CD8-positive, alpha-beta memory T cell (primary cell): ENCODE data around the gene RUNDC1. TPM values are rescaled to one million over a fixed set of nuclear protein-coding genes. Genes with fewer than 3 reads are reported as not detected.

Experiments
- CTCF ChIA-PET: fragments of 350-600 bp; sonication (Branson Sonifier 250); formaldehyde crosslinking; loops from one replicate; lab custom pipeline; 2021; ENCODE audit warnings: antibody characterized with exemption; lab: Charles Lee
- POLR2A ChIA-PET: fragments of 350-600 bp; sonication (Branson Sonifier 250); formaldehyde crosslinking; loops from one replicate; lab custom pipeline; 2021; ENCODE audit warnings: antibody characterized with exemption; lab: Charles Lee
- DNase-seq, 5 donors: peaks; one replicate each; pipeline versions ENCODE4 v3.0.0 to v3.0.0-alpha.2; 2020 to 2022; ENCODE audit warnings: mixed read lengths in 1 of 5
- H3K27ac ChIP-seq: one replicate; pipeline ENCODE4 v1.7.0; 2013; ENCODE audit warnings: low read depth, mild to moderate bottlenecking, low read length, moderate library complexity
- H3K27me3 ChIP-seq: 2 replicates; pipeline ENCODE4 v1.7.0; 2013; ENCODE audit warnings: low read length, mild to moderate bottlenecking; ENCODE audit not compliant: insufficient read depth, poor library complexity, severe bottlenecking
- H3K36me3 ChIP-seq: 2 replicates; pipeline ENCODE4 v1.7.0; 2013; ENCODE audit warnings: mild to moderate bottlenecking, low read length, moderate library complexity; ENCODE audit not compliant: insufficient read depth
- H3K4me1 ChIP-seq: 2 replicates; pipeline ENCODE4 v1.7.0; 2013; ENCODE audit warnings: mild to moderate bottlenecking, low read length, moderate library complexity; ENCODE audit not compliant: insufficient read depth
- H3K4me3 ChIP-seq: 2 replicates; pipeline ENCODE4 v1.7.0; 2013; ENCODE audit warnings: mild to moderate bottlenecking, low read length
- H3K9me3 ChIP-seq: 2 replicates; pipeline ENCODE4 v1.7.0; 2013; ENCODE audit warnings: mild to moderate bottlenecking, low read length
- H3K27ac Mint-ChIP-seq, 8 donors: one replicate each; pipeline ENCODE4 v1.8.0; 2020 to 2021; ENCODE audit warnings: mixed read lengths in 8 of 8, mild to moderate bottlenecking in 6 of 8, inconsistent platforms in 3 of 8, moderate library complexity in 3 of 8
- H3K27me3 Mint-ChIP-seq, 2 donors: one replicate each; pipeline ENCODE4 v1.8.0; 2020 to 2021; ENCODE audit warnings: mixed read lengths in 2 of 2, mild to moderate bottlenecking in 1 of 2, moderate library complexity in 1 of 2
- H3K36me3 Mint-ChIP-seq, 3 donors: one replicate each; pipeline ENCODE4 v1.8.0; 2020 to 2021; ENCODE audit warnings: mixed read lengths in 3 of 3, inconsistent platforms in 1 of 3, mild to moderate bottlenecking in 1 of 3
- H3K4me1 Mint-ChIP-seq, 3 donors: one replicate each; pipeline ENCODE4 v1.8.0; 2020 to 2021; ENCODE audit warnings: mixed read lengths in 3 of 3, inconsistent platforms in 1 of 3, mild to moderate bottlenecking in 1 of 3
- H3K4me3 Mint-ChIP-seq, 7 donors: one replicate each; pipeline ENCODE4 v1.8.0; 2020 to 2021; ENCODE audit warnings: mixed read lengths in 7 of 7, mild to moderate bottlenecking in 6 of 7, moderate library complexity in 4 of 7, inconsistent platforms in 2 of 7
- H3K9me3 Mint-ChIP-seq, 5 donors: one replicate each; pipeline ENCODE4 v1.8.0; 2020 to 2022; ENCODE audit warnings: mixed read lengths in 5 of 5, mild to moderate bottlenecking in 3 of 5, moderate library complexity in 2 of 5, inconsistent platforms in 1 of 5
- polyA plus RNA-seq: library from polyadenylated mRNA; unstranded; fragments of 300-500 nt; fragmentation: Illumina TruSeq; gene quantifications from one replicate; pipeline ENCODE4 v1.2.3, GENCODE V29; 2021
- total RNA-seq, 2 experiments: library from RNA; stranded (reverse); gene quantifications; one replicate each; pipeline ENCODE4 v1.2.3, GENCODE V29; 2021

RUNDC1 gene
- total and polyA plus RNA-seq, 3 experiments from 2014 or later, result 12.8 to 22.4 (median 13.1) TPM

DNA sequence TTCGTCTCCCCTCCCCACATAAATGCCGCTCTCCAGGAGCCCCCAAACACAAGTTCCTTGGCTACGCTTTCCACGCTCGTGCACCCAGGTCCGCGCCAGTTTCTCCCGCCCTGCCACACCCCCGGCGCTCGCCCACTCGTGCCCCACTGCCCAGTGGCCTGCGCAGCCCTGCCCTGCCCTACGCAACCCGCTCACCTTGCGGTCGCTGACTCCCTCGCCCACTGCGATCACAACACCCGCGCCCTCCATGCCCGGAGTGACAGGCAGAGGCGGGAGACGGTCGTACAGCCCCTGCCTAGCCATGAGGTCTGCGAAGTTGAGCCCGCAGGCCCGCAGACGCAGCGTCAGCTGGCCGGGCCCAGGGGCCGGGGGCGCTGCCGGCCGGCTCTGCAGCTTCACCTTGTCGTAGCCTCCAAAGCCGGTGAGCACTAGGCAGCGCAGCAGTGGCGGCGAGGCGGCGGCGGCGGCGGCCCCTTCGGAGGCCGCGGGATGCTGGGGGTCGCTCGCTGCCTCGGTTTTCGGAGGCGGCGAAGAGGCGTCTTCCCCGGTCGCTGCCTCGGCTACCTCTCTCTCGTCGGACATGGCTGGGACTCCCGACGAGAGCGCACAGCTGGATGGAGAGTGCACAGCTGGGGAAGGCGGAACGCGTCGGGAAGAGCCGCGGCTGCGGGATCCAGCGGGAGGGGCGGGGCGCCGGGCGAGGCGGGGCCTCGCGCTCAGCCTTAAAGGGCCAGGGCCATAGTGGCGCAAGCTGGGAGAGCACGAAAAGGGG lies 41.6 kb downstream of the RUNDC1 start, which contains the start of gene VAT1:
TSS of gene VAT1 (minus strand) at position 645 of the 772 bp plus-strand sequence. CDS start at position 582, 63 bp downstream.
- H3K27me3 ChIP-seq, result no peaks in the 10 kb centered on the region
- Mint-ChIP-seq H3K36me3 (peaks cover 0 to 3% (median 0%) of the 10 kb centered on the region in 3 donors), H3K4me1 (peaks cover 21 to 52% (median 45%) of the 10 kb centered on the region in 3 donors), H3K27me3 (no peaks in the 10 kb centered on the region), H3K4me3 (peak within 1 kb of the TSS; percentile 87 to 95 (median 90)), H3K27ac (peak within 1 kb of the TSS; percentile 27 to 88 (median 81)), H3K9me3 (no peaks in the 10 kb centered on the region)
- H3K4me3 ChIP-seq, result peak within 1 kb of the TSS; percentile 73
- no peaks in the 10 kb centered on the region for H3K36me3 ChIP-seq
- H3K27ac ChIP-seq, result peak within 1 kb of the TSS; percentile 47
- H3K9me3 ChIP-seq, result no peaks in the 10 kb centered on the region
- DNase-seq, result peak; percentile 35 to 72 (median 59)
- H3K4me1 ChIP-seq, result peaks cover 23% of the 10 kb centered on the region
- CTCF ChIA-PET, result interaction anchor here (0.8 to 1.6 kb wide), 5 partner anchors 15 to 462 kb away, joined by 3 to 4 read pairs (median 3); partner anchors contain the start of genes BECN1, DHX8 and IFI35
- POLR2A ChIA-PET, result interaction anchor here (0.7 to 1.0 kb wide), 3 partner anchors 24 to 150 kb away, joined by 4 to 6 read pairs (median 5); partner anchors contain the start of genes NBR1 and RPL27

DNA sequence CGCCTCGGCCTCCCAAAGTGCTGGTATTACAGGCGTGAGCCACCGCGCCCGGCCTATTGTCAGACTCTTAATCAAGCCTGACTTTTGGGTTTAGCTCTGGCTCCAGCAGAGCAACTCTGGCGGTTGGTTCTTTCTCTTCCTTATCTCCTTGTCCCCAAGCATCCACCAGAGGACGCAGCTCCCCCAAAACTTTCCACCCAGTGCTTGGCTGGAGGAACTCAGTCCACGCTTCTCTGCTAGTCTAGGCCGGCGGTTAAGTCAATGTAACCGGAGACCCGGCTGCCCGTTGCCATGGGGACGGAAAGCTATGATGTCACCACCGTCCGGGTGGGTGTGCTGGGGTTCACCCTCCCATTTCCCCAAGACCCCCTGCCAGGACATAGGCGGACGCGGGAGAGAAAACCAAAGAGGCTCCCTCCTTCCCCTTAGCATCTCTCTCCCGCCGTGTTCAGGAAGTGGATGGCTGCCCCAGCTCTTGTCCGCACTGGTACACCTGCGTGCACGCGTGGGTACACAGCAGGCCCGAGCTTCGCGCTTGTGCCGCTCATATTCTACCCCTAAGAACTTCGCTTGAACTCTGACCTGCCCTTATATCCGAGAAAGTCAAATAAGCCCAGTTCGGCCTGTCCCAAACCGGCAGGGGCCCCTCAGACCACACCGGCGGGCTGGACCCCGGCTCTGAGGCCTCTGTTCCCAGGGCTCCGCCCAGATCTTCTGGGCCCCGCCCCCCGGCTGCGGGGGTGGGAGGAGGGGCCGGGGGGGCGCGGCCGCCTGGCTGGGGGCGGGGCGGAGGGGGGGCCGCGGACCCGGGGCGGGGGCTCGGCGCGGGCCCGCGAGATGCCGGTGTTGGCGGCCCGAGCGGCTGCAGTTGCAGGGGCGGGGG lies 44.3 kb downstream of the RUNDC1 start, which contains the start of gene RND2:
TSS of gene RND2 (plus strand) at position 825 of the 883 bp plus-strand sequence. CDS start 117 bp downstream, outside the sequence.
- Histone ChIP-seq H3K4me3 (peak within 1 kb of the TSS; percentile 97), H3K4me1 (peaks cover 22% of the 10 kb centered on the region), H3K27me3 (no peaks in the 10 kb centered on the region), H3K9me3 (no peaks in the 10 kb centered on the region), H3K36me3 (no peaks in the 10 kb centered on the region), H3K27ac (peak within 1 kb of the TSS; percentile 84)
- no peaks in the 10 kb centered on the region for H3K9me3 Mint-ChIP-seq
- DNase-seq, result peak; percentile 67 to 94 (median 77)
- POLR2A ChIA-PET, result interaction anchor here (0.7 to 2.9 kb wide), 5 partner anchors 18 to 336 kb away, joined by 3 to 23 read pairs (median 3); partner anchors contain the start of genes IFI35, NBR1 and RPL27
- CTCF ChIA-PET, result interaction anchor here (0.9 to 2.1 kb wide), 7 partner anchors 9 to 459 kb away, joined by 3 to 16 read pairs (median 5); partner anchors contain the start of genes DHX8, IFI35, NBR1 and RPL27
- H3K4me3 Mint-ChIP-seq, result peak within 1 kb of the TSS; percentile 87 to 97 (median 92)
- peak within 1 kb of the TSS; percentile 78 to 96 (median 94) for H3K27ac Mint-ChIP-seq
- H3K27me3 Mint-ChIP-seq, result peaks cover 0 to 1% of the 10 kb centered on the region in 2 donors
- peaks cover 0 to 3% (median 0%) of the 10 kb centered on the region in 3 donors for H3K36me3 Mint-ChIP-seq
- H3K4me1 Mint-ChIP-seq, result peaks cover 14 to 34% (median 27%) of the 10 kb centered on the region in 3 donors

DNA sequence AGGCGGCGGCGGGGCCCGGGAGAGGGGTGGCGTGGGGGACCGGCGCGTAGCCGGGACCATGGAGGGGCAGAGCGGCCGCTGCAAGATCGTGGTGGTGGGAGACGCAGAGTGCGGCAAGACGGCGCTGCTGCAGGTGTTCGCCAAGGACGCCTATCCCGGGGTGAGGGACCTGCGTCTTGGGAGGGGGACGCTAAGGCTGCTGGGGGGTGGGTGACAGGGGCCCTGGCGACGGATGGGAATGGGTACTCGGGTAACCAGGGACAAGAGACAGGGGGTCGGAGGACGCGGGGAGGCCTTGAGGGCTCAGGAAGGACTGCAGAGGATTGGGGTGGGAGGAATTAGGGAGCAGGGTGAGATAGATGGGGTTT lies 44.9 kb downstream of the RUNDC1 start:
- POLR2A ChIA-PET, result interaction anchor here (1.2 to 2.9 kb wide), 2 partner anchors 27 to 129 kb away, joined by 3 to 23 read pairs; partner anchors contain the start of gene RPL27
- H3K36me3 ChIP-seq, result no peaks in the 10 kb centered on the region
- peaks cover 20% of the 10 kb centered on the region for H3K4me1 ChIP-seq
- Mint-ChIP-seq H3K4me3 (peak overlapping the region; percentile 70 to 92 (median 80)), H3K27ac (peak overlapping the region in 6 of 8 donors; percentile 7 to 88 (median 66)), H3K4me1 (peaks cover 10 to 28% (median 21%) of the 10 kb centered on the region in 3 donors), H3K27me3 (peaks cover 0 to 1% of the 10 kb centered on the region in 2 donors), H3K9me3 (no peaks in the 10 kb centered on the region), H3K36me3 (peaks cover 0 to 3% (median 0%) of the 10 kb centered on the region in 3 donors)
- no peaks in the 10 kb centered on the region for H3K9me3 ChIP-seq
- no peak overlapping the region for H3K4me3 ChIP-seq
- H3K27me3 ChIP-seq, result no peaks in the 10 kb centered on the region
- H3K27ac ChIP-seq, result no peak overlapping the region
- CTCF ChIA-PET, result interaction anchor here (1.1 to 2.1 kb wide), 3 partner anchors 13 to 459 kb away, joined by 3 to 16 read pairs (median 6); partner anchors contain the start of genes DHX8 and RPL27
- DNase-seq, result no peak

DNA sequence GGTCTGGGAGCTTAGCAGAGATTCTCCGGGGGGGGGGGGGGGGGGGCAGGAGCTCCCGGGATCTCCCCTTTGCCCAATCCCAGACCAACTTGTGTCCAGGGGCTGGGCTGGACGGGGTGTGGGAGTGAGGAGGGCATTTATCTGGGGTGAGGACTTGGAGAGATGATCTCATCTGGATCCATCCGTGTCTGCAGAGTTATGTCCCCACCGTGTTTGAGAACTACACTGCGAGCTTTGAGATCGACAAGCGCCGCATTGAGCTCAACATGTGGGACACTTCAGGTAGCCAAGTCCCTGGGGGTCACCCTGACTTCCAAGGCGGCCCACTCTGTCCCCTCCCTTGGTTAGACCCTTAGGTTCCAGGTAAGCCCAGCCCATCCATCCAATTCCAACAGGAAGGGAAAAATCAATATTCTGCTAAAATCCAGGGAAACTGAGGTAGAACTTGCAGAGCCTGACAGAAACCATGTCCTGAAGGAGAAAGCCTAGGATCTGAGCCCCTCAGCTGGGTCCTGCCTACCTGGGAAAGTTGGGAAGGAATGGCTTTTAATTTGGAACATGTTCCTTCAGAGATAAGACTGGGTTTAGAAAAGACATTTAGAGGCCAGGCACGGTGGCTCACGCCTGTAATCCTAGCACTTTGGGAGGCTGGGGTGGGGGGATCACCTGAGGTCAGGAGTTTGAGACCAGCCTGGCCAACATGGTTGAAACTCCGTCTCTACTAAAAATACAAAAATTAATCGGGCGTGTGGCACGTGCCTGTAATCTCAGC lies 45.6 kb downstream of the RUNDC1 start:
- ChIA-PET CTCF (interaction anchor here (1.3 to 2.1 kb wide), 2 partner anchors 20 to 28 kb away, joined by 3 to 16 read pairs; partner anchors contain the start of gene RPL27), POLR2A (interaction anchor here (2.9 kb wide), 1 partner anchor 28 kb away, joined by 23 read pairs; the partner anchor contains the start of gene RPL27)
- Mint-ChIP-seq H3K27ac (peak overlapping the region in 4 of 8 donors; percentile 9 to 88 (median 34)), H3K4me3 (peak overlapping the region; percentile 70 to 92 (median 80)), H3K4me1 (peaks cover 9 to 21% (median 14%) of the 10 kb centered on the region in 3 donors), H3K36me3 (peaks cover 0 to 3% (median 0%) of the 10 kb centered on the region in 3 donors), H3K27me3 (peaks cover 0 to 3% of the 10 kb centered on the region in 2 donors), H3K9me3 (no peaks in the 10 kb centered on the region)
- no peak for DNase-seq
- no peak overlapping the region for H3K27ac ChIP-seq
- H3K27me3 ChIP-seq, result no peaks in the 10 kb centered on the region
- H3K4me1 ChIP-seq, result peaks cover 19% of the 10 kb centered on the region
- H3K9me3 ChIP-seq, result no peaks in the 10 kb centered on the region
- H3K4me3 ChIP-seq, result no peak overlapping the region
- H3K36me3 ChIP-seq, result no peaks in the 10 kb centered on the region

DNA sequence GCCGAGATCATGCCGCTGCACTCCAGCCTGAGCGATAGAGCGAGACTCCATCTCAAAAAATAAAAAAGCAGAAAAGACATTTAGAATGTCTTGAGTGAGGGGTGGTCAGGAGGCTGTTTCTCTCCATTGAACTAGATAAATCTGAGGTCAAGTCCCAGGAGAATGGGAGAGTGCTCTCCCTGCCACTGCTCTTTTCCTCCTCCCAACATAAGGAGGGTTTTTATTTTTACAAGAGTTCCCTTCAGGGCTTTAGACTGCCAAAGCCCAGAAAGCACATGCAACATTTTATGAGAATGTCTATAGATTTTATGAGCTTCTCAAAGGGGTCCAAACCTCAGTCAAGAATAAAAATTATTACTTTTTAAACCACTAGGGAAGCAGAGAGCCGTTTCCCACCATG lies 46.2 kb downstream of the RUNDC1 start:
- Mint-ChIP-seq H3K27me3 (peaks cover 0 to 3% of the 10 kb centered on the region in 2 donors), H3K27ac (peak overlapping the region in 5 of 8 donors; percentile 12 to 82 (median 57)), H3K4me1 (peaks cover 8 to 14% (median 9%) of the 10 kb centered on the region in 3 donors), H3K4me3 (peak overlapping the region in 6 of 7 donors; percentile 38 to 77 (median 54)), H3K36me3 (peaks cover 0 to 2% (median 0%) of the 10 kb centered on the region in 3 donors), H3K9me3 (no peaks in the 10 kb centered on the region)
- no peaks in the 10 kb centered on the region for H3K36me3 ChIP-seq
- no peak for DNase-seq
- no peaks in the 10 kb centered on the region for H3K27me3 ChIP-seq
- H3K4me3 ChIP-seq, result no peak overlapping the region
- ChIA-PET POLR2A (no interaction called here), CTCF (interaction anchor here (0.9 to 1.3 kb wide), 2 partner anchors 20 to 308 kb away, joined by 3 read pairs; no protein-coding TSS in a partner anchor)
- no peak overlapping the region for H3K27ac ChIP-seq
- peaks cover 16% of the 10 kb centered on the region for H3K4me1 ChIP-seq
- H3K9me3 ChIP-seq, result no peaks in the 10 kb centered on the region

DNA sequence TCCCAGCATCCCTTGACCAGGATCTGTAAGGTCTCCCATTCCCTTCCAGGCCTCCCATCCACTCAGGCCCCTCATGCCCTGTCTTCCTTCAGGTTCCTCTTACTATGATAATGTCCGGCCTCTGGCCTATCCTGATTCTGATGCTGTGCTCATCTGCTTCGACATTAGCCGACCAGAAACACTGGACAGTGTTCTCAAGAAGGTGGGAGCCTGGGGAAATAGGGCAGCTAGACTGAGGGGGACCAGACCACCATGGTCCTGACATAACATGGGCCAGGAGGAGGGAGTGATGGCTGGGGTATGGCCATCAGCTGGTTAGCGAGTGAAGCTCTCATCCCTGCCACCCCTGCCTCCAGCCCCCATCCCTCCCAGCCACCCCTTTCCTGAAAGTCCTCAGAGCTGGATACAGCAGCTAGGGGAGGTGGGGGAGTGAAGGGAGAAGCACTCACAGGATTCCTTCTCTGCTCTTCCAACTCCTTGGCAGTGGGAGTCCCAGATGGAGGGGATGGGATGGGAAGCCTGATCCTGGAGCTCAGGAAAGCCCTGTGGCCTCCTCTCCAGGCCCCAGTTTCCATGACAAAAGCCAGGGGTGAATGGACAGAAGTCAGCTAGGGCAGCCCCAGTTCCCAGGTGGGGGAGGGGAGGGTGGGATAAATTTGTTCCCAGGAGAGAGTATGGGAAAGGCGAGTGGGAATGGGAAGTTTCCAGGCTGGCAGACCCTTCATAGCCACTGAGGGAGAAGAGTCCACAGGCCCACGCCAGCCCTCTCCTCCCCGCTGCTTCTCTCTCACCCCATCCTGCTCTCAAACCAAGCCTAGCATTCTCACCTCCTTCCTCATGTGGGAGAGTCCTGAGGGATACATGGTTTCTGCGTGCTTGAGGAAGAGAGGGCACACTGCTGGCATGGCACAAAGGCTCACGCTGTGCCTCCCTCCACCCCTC lies 47.0 kb downstream of the RUNDC1 start:
- H3K9me3 Mint-ChIP-seq, result no peaks in the 10 kb centered on the region
- peak overlapping the region in 6 of 7 donors; percentile 42 to 77 (median 68) for H3K4me3 Mint-ChIP-seq
- ChIA-PET CTCF (interaction anchor here (0.9 to 1.3 kb wide), 2 partner anchors 21 to 307 kb away, joined by 3 read pairs; no protein-coding TSS in a partner anchor), POLR2A (no interaction called here)
- H3K4me1 ChIP-seq, result peaks cover 16% of the 10 kb centered on the region
- no peak overlapping the region for H3K4me3 ChIP-seq
- H3K27ac ChIP-seq, result no peak overlapping the region
- H3K27ac Mint-ChIP-seq, result peak overlapping the region in 6 of 8 donors; percentile 30 to 82 (median 70)
- no peaks in the 10 kb centered on the region for H3K27me3 ChIP-seq
- H3K27me3 Mint-ChIP-seq, result peaks cover 0 to 3% of the 10 kb centered on the region in 2 donors
- H3K36me3 Mint-ChIP-seq, result peaks cover 0 to 2% (median 0%) of the 10 kb centered on the region in 3 donors
- no peaks in the 10 kb centered on the region for H3K9me3 ChIP-seq
- peaks cover 8 to 11% (median 9%) of the 10 kb centered on the region in 3 donors for H3K4me1 Mint-ChIP-seq
- H3K36me3 ChIP-seq, result no peaks in the 10 kb centered on the region
- no peak for DNase-seq
